IMR-90 (cell line): ENCODE results near the gene C16orf74. TPM values are rescaled to one million over a fixed set of nuclear protein-coding genes. Genes with fewer than 3 reads are reported as not detected.

ENCODE experiments used
- ATAC-seq: fragments of 200-7000 bp; cut with Tn5 transposase; 2 replicates; pipeline ENCODE4 v1.9.1; 2020; ENCODE audit warnings: low read depth, mild to moderate bottlenecking, moderate library complexity
- BruUV-seq: library from RNA; stranded (reverse); fragments of 400-500 nt; replicated peaks from 2 replicates; lab custom pipeline; 2021; lab: Mats Ljungman, UMichigan
- CTCF ChIA-PET: fragments of 300-600 bp; formaldehyde crosslinking; extraction: SDS; loops from one replicate; lab custom pipeline; 2021; ENCODE audit warnings: antibody characterized with exemption; lab: Yijun Ruan, JAX
- POLR2A ChIA-PET: fragments of 300-600 bp; sonication (Branson Sonifier 250); formaldehyde crosslinking; loops from one replicate; lab custom pipeline; 2022; ENCODE audit warnings: antibody characterized with exemption; ENCODE audit not compliant: unreplicated experiment; lab: Charles Lee
- DNase-seq: peaks from one replicate; pipeline ENCODE4 v3.0.0; 2013
- H2AFZ ChIP-seq: replicated peaks from 2 replicates; pipeline ENCODE3; 2013; ENCODE audit warnings: low read length, mild to moderate bottlenecking; ENCODE audit not compliant: poor library complexity
- H2AK5ac ChIP-seq: 2 replicates; pipeline ENCODE4 v1.6.1; 2013; ENCODE audit warnings: low read depth, low read length, inconsistent platforms
- H2AK9ac ChIP-seq: replicated peaks from 2 replicates; pipeline ENCODE3; 2013; ENCODE audit warnings: mild to moderate bottlenecking, low read depth, low read length, moderate library complexity; ENCODE audit not compliant: poor library complexity
- H2BK120ac ChIP-seq: 2 replicates; pipeline ENCODE4 v1.6.1; 2013; ENCODE audit warnings: low read depth, low read length, inconsistent platforms
- H2BK15ac ChIP-seq: 3 replicates; pipeline ENCODE4 v1.6.1; 2013; ENCODE audit warnings: low read depth, low read length, inconsistent platforms
- H2BK20ac ChIP-seq: 2 replicates; pipeline ENCODE4 v1.6.1; 2013; ENCODE audit warnings: low read depth, mild to moderate bottlenecking, inconsistent platforms, low read length, moderate library complexity
- H2BK5ac ChIP-seq: 2 replicates; pipeline ENCODE4 v1.6.1; 2013; ENCODE audit warnings: mild to moderate bottlenecking, low read depth, low read length, inconsistent platforms; ENCODE audit not compliant: poor library complexity, severe bottlenecking
- H3K14ac ChIP-seq: replicated peaks from 2 replicates; pipeline ENCODE4 v1.6.1; 2013; ENCODE audit warnings: low read depth, low read length, inconsistent platforms
- H3K18ac ChIP-seq: 2 replicates; pipeline ENCODE4 v1.6.1; 2013; ENCODE audit warnings: low read depth, low read length, control low read depth
- H3K23ac ChIP-seq: 2 replicates; pipeline ENCODE4 v1.6.1; 2013; ENCODE audit warnings: low read depth, low read length, inconsistent platforms
- H3K27ac ChIP-seq: 2 replicates; pipeline ENCODE4 v1.5.1; 2013; ENCODE audit warnings: mild to moderate bottlenecking, control low read depth, low read length; ENCODE audit not compliant: insufficient read depth
- H3K27me3 ChIP-seq: 2 replicates; pipeline ENCODE4 v1.6.1; 2013; ENCODE audit warnings: low read length; ENCODE audit not compliant: control insufficient read depth, insufficient read depth
- H3K36me3 ChIP-seq: 2 replicates; pipeline ENCODE4 v1.6.1; 2013; ENCODE audit warnings: low read length, mixed read lengths; ENCODE audit not compliant: control insufficient read depth, insufficient read depth
- H3K4ac ChIP-seq: 2 replicates; pipeline ENCODE4 v1.6.1; 2013; ENCODE audit warnings: low read depth, low read length, inconsistent platforms
- H3K4me1 ChIP-seq: 2 replicates; pipeline ENCODE4 v1.6.1; 2013; ENCODE audit warnings: low read length, mixed read lengths; ENCODE audit not compliant: control insufficient read depth, insufficient read depth
- H3K4me2 ChIP-seq: 2 replicates; pipeline ENCODE4 v1.6.1; 2013; ENCODE audit warnings: low read depth, mild to moderate bottlenecking, control low read depth, low read length, moderate library complexity
- H3K4me3 ChIP-seq: 2 replicates; pipeline ENCODE4 v1.5.1; 2013; ENCODE audit warnings: low read depth, mild to moderate bottlenecking, control low read depth, low read length, moderate library complexity; ENCODE audit not compliant: insufficient read depth
- H3K56ac ChIP-seq: 2 replicates; pipeline ENCODE4 v1.6.1; 2013; ENCODE audit warnings: low read length, inconsistent platforms; ENCODE audit not compliant: insufficient read depth; ENCODE audit errors: extremely low read depth
- H3K79me1 ChIP-seq, 2 experiments: 2 replicates each; pipeline ENCODE4 v1.6.1; 2013; ENCODE audit warnings: low read length in 2 of 2, inconsistent platforms in 1 of 2, low read depth in 1 of 2
- H3K9ac ChIP-seq: 2 replicates; pipeline ENCODE4 v1.6.1; 2013; ENCODE audit warnings: low read depth, low read length, control low read depth
- H3K9me1 ChIP-seq: 2 replicates; pipeline ENCODE4 v1.6.1; 2013; ENCODE audit warnings: low read length, inconsistent platforms; ENCODE audit not compliant: insufficient read depth
- H3K9me3 ChIP-seq: 2 replicates; pipeline ENCODE4 v1.6.1; 2013; ENCODE audit warnings: low read length; ENCODE audit not compliant: control insufficient read depth, insufficient read depth
- H4K20me1 ChIP-seq: 2 replicates; pipeline ENCODE4 v1.6.1; 2013; ENCODE audit warnings: low read length, inconsistent platforms; ENCODE audit not compliant: insufficient read depth
- H4K5ac ChIP-seq: 2 replicates; pipeline ENCODE4 v1.6.1; 2013; ENCODE audit warnings: mild to moderate bottlenecking, low read depth, low read length, control low read depth
- H4K8ac ChIP-seq, 2 experiments: 2 replicates each; pipeline ENCODE4 v1.6.1; 2013; ENCODE audit warnings: low read depth in 2 of 2, low read length in 2 of 2, control low read depth in 1 of 2, inconsistent platforms in 1 of 2
- H4K91ac ChIP-seq: 2 replicates; pipeline ENCODE4 v1.6.1; 2013; ENCODE audit warnings: low read depth, low read length, inconsistent platforms; ENCODE audit not compliant: insufficient read depth
- BHLHE40 ChIP-seq: fragments of 150-350 bp; IDR thresholded peaks from 2 replicates; pipeline ENCODE4 v1.6.1; 2016; ENCODE audit warnings: mild to moderate bottlenecking, low read depth, low read length
- CEBPB ChIP-seq: IDR thresholded peaks from 2 replicates; pipeline ENCODE4 v1.6.1; 2012; ENCODE audit warnings: low read depth, low read length, improper control_type of control experiment
- CHD1 ChIP-seq: IDR thresholded peaks from 2 replicates; pipeline ENCODE4 v1.6.1; 2012; ENCODE audit warnings: low read depth, low read length, improper control_type of control experiment
- FOS ChIP-seq: fragments of 150-350 bp; IDR thresholded peaks from 2 replicates; pipeline ENCODE4 v1.6.1; 2016; ENCODE audit warnings: low read depth, low read length
- MAFK ChIP-seq: IDR thresholded peaks from 2 replicates; pipeline ENCODE4 v1.6.1; 2012; ENCODE audit warnings: low read depth, low read length, improper control_type of control experiment
- MAZ ChIP-seq: IDR thresholded peaks from 2 replicates; pipeline ENCODE4 v1.6.1; 2012; ENCODE audit warnings: low read depth, mild to moderate bottlenecking, low read length, improper control_type of control experiment, moderate library complexity, borderline replicate concordance
- MXI1 ChIP-seq: IDR thresholded peaks from 2 replicates; pipeline ENCODE4 v1.6.1; 2012; ENCODE audit warnings: low read depth, mild to moderate bottlenecking, low read length, moderate library complexity, borderline replicate concordance
- NFE2L2 ChIP-seq: fragments of 150-350 bp; IDR thresholded peaks from 2 replicates; pipeline ENCODE4 v1.6.1; 2016; ENCODE audit warnings: low read depth, mild to moderate bottlenecking, low read length
- POLR2A ChIP-seq: IDR thresholded peaks from 2 replicates; pipeline ENCODE4 v1.6.1; 2012; ENCODE audit warnings: mild to moderate bottlenecking, low read depth, low read length
- RAD21 ChIP-seq: IDR thresholded peaks from 2 replicates; pipeline ENCODE4 v1.6.1; 2012; ENCODE audit warnings: low read length, improper control_type of control experiment
- RCOR1 ChIP-seq: IDR thresholded peaks from 2 replicates; pipeline ENCODE4 v1.6.1; 2012; ENCODE audit warnings: mild to moderate bottlenecking, low read length, improper control_type of control experiment; ENCODE audit not compliant: insufficient replicate concordance
- RFX5 ChIP-seq: IDR thresholded peaks from 2 replicates; pipeline ENCODE4 v1.8.0; 2012; ENCODE audit warnings: low read depth, mild to moderate bottlenecking, low read length, moderate library complexity
- SMC3 ChIP-seq: fragments of 150-350 bp; IDR thresholded peaks from 2 replicates; pipeline ENCODE4 v1.6.1; 2016; ENCODE audit warnings: low read depth, mild to moderate bottlenecking, antibody characterized with exemption, low read length, moderate library complexity
- WGBS, 2 experiments: methylation state at CpG; one replicate each; pipeline versions ENCODE4 v1.1.5 to v1.1.7; 2013; ENCODE audit warnings: missing lambda C conversion rate in 2 of 2; ENCODE audit not compliant: insufficient read length in 1 of 2; ENCODE audit errors: extremely low coverage in 2 of 2; 5-methylcytosine and 5-hydroxymethylcytosine counted together
- dilution Hi-C: fragments of 300-500 bp; cut with HindIII; formaldehyde crosslinking; loops from one replicate; pipeline ENCODE4 v1.14.3; 2018; ENCODE audit warnings: low sequenced_read_pairs; ENCODE audit not compliant: unreplicated experiment
- in situ Hi-C: fragments of 300-500 bp; cut with MboI; formaldehyde crosslinking; loops from 3 replicates; pipeline ENCODE4 v1.14.3; 2019; ENCODE audit warnings: low sequenced_read_pairs, inconsistent platforms, mixed read lengths
- intact Hi-C: fragments of 100-400 bp; cut with micrococcal nuclease; formaldehyde crosslinking; loops from 2 replicates; pipeline ENCODE4 v1.10.0; 2022
- polyA plus RNA-seq, 3 experiments: library from polyadenylated mRNA; depleted of rRNA; stranded (reverse); fragments of >200 nt; gene quantifications; 2 replicates each; pipeline ENCODE4 v1.2.3, GENCODE V29; 2012; ENCODE audit warnings: low replicate concordance in 1 of 3
- total RNA-seq: library from RNA; depleted of rRNA; stranded (reverse); fragments of >200 nt; gene quantifications from 2 replicates; pipeline ENCODE4 v1.2.3, GENCODE V29; 2012
- TF ChIP-seq, protein P1 (sequence below): fragments of 150-350 bp; IDR thresholded peaks from 2 replicates; pipeline ENCODE4 v1.6.1; 2016; ENCODE audit warnings: low read depth, mild to moderate bottlenecking, low read length, moderate library complexity, borderline replicate concordance
- TF ChIP-seq, protein P2 (sequence below): conservative IDR thresholded peaks from 2 replicates; pipeline ENCODE4 v1.5.1; 2012; ENCODE audit warnings: mild to moderate bottlenecking, low read depth, low read length, improper control_type of control experiment
- TF ChIP-seq, protein P3 (sequence below): fragments of 150-350 bp; IDR thresholded peaks from 2 replicates; pipeline ENCODE4 v1.6.1; 2017; ENCODE audit warnings: mild to moderate bottlenecking, antibody characterized with exemption, low read length, low read depth

Gene C16orf74
- total and polyA plus RNA-seq, 2 of the 4 experiments (the other 2 are of a cell fraction) = 4.5 to 12.2 TPM

DNA sequence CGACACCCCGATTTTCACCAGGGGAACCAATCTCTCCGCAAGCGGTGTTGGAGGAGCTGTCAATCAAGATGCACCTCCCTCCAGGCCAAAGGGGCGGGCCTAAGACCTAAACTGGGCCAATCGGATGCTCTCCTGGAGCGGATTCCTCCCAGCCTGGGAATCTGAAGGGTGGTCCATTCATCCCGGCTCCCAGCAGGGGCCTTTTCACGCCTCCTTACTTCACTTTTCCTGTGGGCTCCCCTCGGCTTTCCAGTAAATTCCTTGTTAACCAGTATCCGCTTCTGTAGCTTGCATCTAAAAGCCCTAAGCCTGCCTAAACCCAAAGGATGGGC, 17.1 kb downstream of the C16orf74 start:
- no peak overlapping the region for H2BK120ac ChIP-seq
- no peak overlapping the region for H2BK20ac ChIP-seq
- no peak for DNase-seq
- H4K91ac ChIP-seq = no peak overlapping the region; the same call in 1 of the 2 replicates
- H4K5ac ChIP-seq = no peak overlapping the region
- in situ Hi-C loops (no loop called here), intact Hi-C loops (no loop called here), dilution Hi-C loops (no loop called here)
- H3K4me1 ChIP-seq = no peaks in the 10 kb centered on the region
- H4K8ac ChIP-seq = no peak overlapping the region
- H3K27ac ChIP-seq = no peak overlapping the region
- ChIA-PET CTCF (no interaction called here), POLR2A (no interaction called here)
- no peaks in the 10 kb centered on the region for H3K9me3 ChIP-seq
- H2AK5ac ChIP-seq = no peak overlapping the region
- no peak overlapping the region for H3K9ac ChIP-seq
- TF ChIP-seq, protein P1, sequence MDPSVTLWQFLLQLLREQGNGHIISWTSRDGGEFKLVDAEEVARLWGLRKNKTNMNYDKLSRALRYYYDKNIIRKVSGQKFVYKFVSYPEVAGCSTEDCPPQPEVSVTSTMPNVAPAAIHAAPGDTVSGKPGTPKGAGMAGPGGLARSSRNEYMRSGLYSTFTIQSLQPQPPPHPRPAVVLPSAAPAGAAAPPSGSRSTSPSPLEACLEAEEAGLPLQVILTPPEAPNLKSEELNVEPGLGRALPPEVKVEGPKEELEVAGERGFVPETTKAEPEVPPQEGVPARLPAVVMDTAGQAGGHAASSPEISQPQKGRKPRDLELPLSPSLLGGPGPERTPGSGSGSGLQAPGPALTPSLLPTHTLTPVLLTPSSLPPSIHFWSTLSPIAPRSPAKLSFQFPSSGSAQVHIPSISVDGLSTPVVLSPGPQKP = no peak
- TF ChIP-seq SMC3 (no peak), MXI1 (no peak), CHD1 (no peak), MAFK (no peak), RCOR1 (no peak), POLR2A (no peak), FOS (no peak), BHLHE40 (no peak), RAD21 (no peak), RFX5 (no peak), MAZ (no peak), CEBPB (no peak), NFE2L2 (no peak)
- TF ChIP-seq, protein P2, sequence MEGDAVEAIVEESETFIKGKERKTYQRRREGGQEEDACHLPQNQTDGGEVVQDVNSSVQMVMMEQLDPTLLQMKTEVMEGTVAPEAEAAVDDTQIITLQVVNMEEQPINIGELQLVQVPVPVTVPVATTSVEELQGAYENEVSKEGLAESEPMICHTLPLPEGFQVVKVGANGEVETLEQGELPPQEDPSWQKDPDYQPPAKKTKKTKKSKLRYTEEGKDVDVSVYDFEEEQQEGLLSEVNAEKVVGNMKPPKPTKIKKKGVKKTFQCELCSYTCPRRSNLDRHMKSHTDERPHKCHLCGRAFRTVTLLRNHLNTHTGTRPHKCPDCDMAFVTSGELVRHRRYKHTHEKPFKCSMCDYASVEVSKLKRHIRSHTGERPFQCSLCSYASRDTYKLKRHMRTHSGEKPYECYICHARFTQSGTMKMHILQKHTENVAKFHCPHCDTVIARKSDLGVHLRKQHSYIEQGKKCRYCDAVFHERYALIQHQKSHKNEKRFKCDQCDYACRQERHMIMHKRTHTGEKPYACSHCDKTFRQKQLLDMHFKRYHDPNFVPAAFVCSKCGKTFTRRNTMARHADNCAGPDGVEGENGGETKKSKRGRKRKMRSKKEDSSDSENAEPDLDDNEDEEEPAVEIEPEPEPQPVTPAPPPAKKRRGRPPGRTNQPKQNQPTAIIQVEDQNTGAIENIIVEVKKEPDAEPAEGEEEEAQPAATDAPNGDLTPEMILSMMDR = no peak
- TF ChIP-seq, protein P3, sequence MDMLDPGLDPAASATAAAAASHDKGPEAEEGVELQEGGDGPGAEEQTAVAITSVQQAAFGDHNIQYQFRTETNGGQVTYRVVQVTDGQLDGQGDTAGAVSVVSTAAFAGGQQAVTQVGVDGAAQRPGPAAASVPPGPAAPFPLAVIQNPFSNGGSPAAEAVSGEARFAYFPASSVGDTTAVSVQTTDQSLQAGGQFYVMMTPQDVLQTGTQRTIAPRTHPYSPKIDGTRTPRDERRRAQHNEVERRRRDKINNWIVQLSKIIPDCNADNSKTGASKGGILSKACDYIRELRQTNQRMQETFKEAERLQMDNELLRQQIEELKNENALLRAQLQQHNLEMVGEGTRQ = no peak
- H3K56ac ChIP-seq = no peak overlapping the region
- 0 out of 2 replicates have a peak, but pooled peaks have one; percentile 29 for ATAC-seq
- peaks cover 10% of the 10 kb centered on the region for H3K9me1 ChIP-seq
- H3K23ac ChIP-seq = no peak overlapping the region
- H2AFZ ChIP-seq = peak overlapping the region; percentile 18
- H4K20me1 ChIP-seq = no peaks in the 10 kb centered on the region; the same call in 1 of the 2 replicates
- H2BK5ac ChIP-seq = no peak overlapping the region
- 100% methylated on average over 1 of the region's 11 CpGs; no CpG with 5 or more reads in 1 of the 2 experiments for whole genome bisulfite sequencing, 2 experiments
- BruUV-seq = no TSS peak
- no peak overlapping the region for H2AK9ac ChIP-seq
- no peak overlapping the region for H3K18ac ChIP-seq
- H3K4me3 ChIP-seq = no peak overlapping the region
- H3K4me2 ChIP-seq = no peak overlapping the region
- no peaks in the 10 kb centered on the region for H3K36me3 ChIP-seq
- H3K79me1 ChIP-seq = peaks cover 6 to 21% of the 10 kb centered on the region in 2 experiments
- no peak overlapping the region for H2BK15ac ChIP-seq
- no peaks in the 10 kb centered on the region for H3K27me3 ChIP-seq
- no peak overlapping the region for H3K14ac ChIP-seq
- H3K4ac ChIP-seq = no peak overlapping the region
